GM12878 (cell line): ENCODE measurements around the gene OR10J1. TPM values are rescaled to one million over a fixed set of nuclear protein-coding genes. Genes with fewer than 3 reads are reported as not detected.

Experiments used
- ATAC-seq: fragments of 200-7000 bp; cut with Tn5 transposase; 3 replicates; pipeline ENCODE4 v1.9.1; 2020; ENCODE audit warnings: mild to moderate bottlenecking, moderate library complexity
- BruUV-seq: library from RNA; stranded (reverse); fragments of 400-500 nt; replicated peaks from 2 replicates; lab custom pipeline; 2021; lab: Mats Ljungman, UMichigan
- CTCF ChIA-PET: fragments of 300-600 bp; sonication (Branson Sonifier 250); formaldehyde crosslinking; extraction: SDS; loops from one replicate; lab custom pipeline; 2021; ENCODE audit warnings: inconsistent platforms; lab: Yijun Ruan, JAX
- POLR2A ChIA-PET: fragments of 350-600 bp; formaldehyde crosslinking; extraction: SDS; loops from one replicate; lab custom pipeline; 2021; ENCODE audit warnings: inconsistent platforms; lab: Charles Lee
- RAD21 ChIA-PET: fragments of 300-600 bp; sonication (Branson Sonifier 250); formaldehyde crosslinking; loops from one replicate; lab custom pipeline; 2023; ENCODE audit warnings: antibody characterized with exemption; ENCODE audit not compliant: unreplicated experiment; lab: Charles Lee
- SMC1A ChIA-PET: fragments of 300-600 bp; sonication (Branson Sonifier 250); formaldehyde crosslinking; loops from one replicate; lab custom pipeline; 2023; ENCODE audit not compliant: unreplicated experiment, uncharacterized antibody; lab: Charles Lee
- DNase-seq: peaks from one replicate; pipeline ENCODE4 v3.0.0-alpha.2; 2011; ENCODE audit warnings: low read depth, low spot score
- FAIRE-seq: peaks from 3 replicates; lab custom pipeline; 2011; peaks lifted over from hg19 to GRCh38; lab: Jason Lieb, UNC
- H2AFZ ChIP-seq: 2 replicates; pipeline ENCODE4 v1.6.0; 2011; ENCODE audit warnings: low read depth, low read length, control low read depth; ENCODE audit not compliant: control insufficient read depth
- H3K27ac ChIP-seq: 2 replicates; pipeline ENCODE4 v1.5.1; 2011; ENCODE audit warnings: control low read depth; ENCODE audit not compliant: control insufficient read depth, insufficient read depth
- H3K27me3 ChIP-seq, 2 experiments: replicated peaks in 1 of 2; 2 replicates each; pipeline versions ENCODE4 v1.6.0 to v1.6.1; 2011; ENCODE audit warnings: low read length in 1 of 2; ENCODE audit not compliant: control insufficient read depth in 2 of 2, insufficient read depth in 2 of 2
- H3K36me3 ChIP-seq, 2 experiments: 2 replicates each; pipeline ENCODE4 v1.5.1; 2011; ENCODE audit warnings: low read length in 1 of 2; ENCODE audit not compliant: control insufficient read depth in 2 of 2, insufficient read depth in 2 of 2
- H3K4me1 ChIP-seq: 2 replicates; pipeline ENCODE4 v1.6.1; 2011; ENCODE audit warnings: mild to moderate bottlenecking, low read length, moderate library complexity, mixed read lengths; ENCODE audit not compliant: control insufficient read depth, insufficient read depth
- H3K4me2 ChIP-seq: 2 replicates; pipeline ENCODE4 v1.6.0; 2011; ENCODE audit warnings: control low read depth; ENCODE audit not compliant: control insufficient read depth, insufficient read depth
- H3K4me3 ChIP-seq: fragments of 200-600 bp; sonication (generic); 2 replicates; pipeline ENCODE4 v1.5.1; 2016
- H3K79me2 ChIP-seq: 2 replicates; pipeline ENCODE4 v1.6.0; 2011; ENCODE audit warnings: low read length; ENCODE audit not compliant: control insufficient read depth, insufficient read depth
- H3K9ac ChIP-seq: 2 replicates; pipeline ENCODE4 v1.8.0; 2011; ENCODE audit warnings: low read length, control low read depth, mixed read lengths; ENCODE audit not compliant: control insufficient read depth, insufficient read depth
- H3K9me3 ChIP-seq: replicated peaks from 3 replicates; pipeline ENCODE4 v1.5.1; 2011; ENCODE audit warnings: mild to moderate bottlenecking, low read length; ENCODE audit not compliant: control insufficient read depth, insufficient read depth
- H4K20me1 ChIP-seq: 2 replicates; pipeline ENCODE4 v1.6.0; 2011; ENCODE audit not compliant: control insufficient read depth, insufficient read depth
- IKZF2 ChIP-seq, 2 experiments: fragments of 450-650 bp; IDR thresholded peaks; 2 replicates each; pipeline ENCODE4 v1.6.1; 2017; ENCODE audit warnings: mild to moderate bottlenecking in 2 of 2, moderate library complexity in 2 of 2
- MEF2B ChIP-seq: fragments of 450-650 bp; IDR thresholded peaks from 2 replicates; pipeline ENCODE4 v1.6.1; 2018; ENCODE audit warnings: mild to moderate bottlenecking, moderate library complexity; ENCODE audit not compliant: partially characterized antibody, poor library complexity, severe bottlenecking
- MTA3 ChIP-seq: IDR thresholded peaks from 2 replicates; pipeline ENCODE4 v1.6.1; 2012; ENCODE audit warnings: low read length, inconsistent platforms, borderline replicate concordance
- PBX3 ChIP-seq: IDR thresholded peaks from 2 replicates; pipeline ENCODE4 v1.6.1; 2011; ENCODE audit warnings: mild to moderate bottlenecking, low read depth, low read length, moderate library complexity; ENCODE audit not compliant: insufficient replicate concordance
- TCF3 ChIP-seq: IDR thresholded peaks from 2 replicates; pipeline ENCODE4 v1.6.1; 2012; ENCODE audit warnings: low read depth, mild to moderate bottlenecking, low read length, borderline replicate concordance; ENCODE audit not compliant: insufficient read depth
- ZNF622 ChIP-seq: fragments of 450-650 bp; IDR thresholded peaks from 2 replicates; pipeline ENCODE4 v1.6.1; 2017; ENCODE audit warnings: mild to moderate bottlenecking, inconsistent platforms
- ZNF687 ChIP-seq: fragments of 450-650 bp; IDR thresholded peaks from 2 replicates; pipeline ENCODE4 v1.6.1; 2017; ENCODE audit warnings: mild to moderate bottlenecking, moderate library complexity
- WGBS: methylation state at CpG from one replicate; pipeline ENCODE4 v1.1.6; 2016; ENCODE audit warnings: low lambda C conversion rate; ENCODE audit not compliant: insufficient replicate concordance, insufficient coverage; ENCODE audit errors: missing lambda C conversion rate; 5-methylcytosine and 5-hydroxymethylcytosine counted together
- in situ Hi-C: fragments of 300-500 bp; cut with MboI; formaldehyde crosslinking; loops from 9 replicates; pipeline ENCODE4 v1.14.3; 2018; ENCODE audit warnings: mixed read lengths
- intact Hi-C: fragments of 100-400 bp; cut with micrococcal nuclease; formaldehyde crosslinking; loops from one replicate; pipeline ENCODE4 v1.14.2; 2022; ENCODE audit not compliant: unreplicated experiment
- polyA plus RNA-seq, 11 experiments: library from polyadenylated mRNA; depleted of rRNA in 4 of 11; unstranded in 6 of 11; stranded (reverse) in 5 of 11; fragments of >200 nt; fragmentation: Nextera tagmentation in 4 of 11; fragmentation: Illumina TruSeq in 1 of 11; extraction: Ambion mirVana in 4 of 11; extraction: Trizol in 1 of 11; gene quantifications; 1 replicate in 1 of 11; 2 replicates in 10 of 11; pipeline versions ENCODE4 v1.2.1 to v1.2.3, GENCODE V29; 2011 to 2016; ENCODE audit warnings: inconsistent platforms in 2 of 11, missing spikeins in 2 of 11, low read depth in 1 of 11
- total RNA-seq, 4 experiments: library from RNA; depleted of rRNA in 3 of 4; stranded (reverse); fragments of >200 nt in 3 of 4; fragmentation: Illumina TruSeq in 1 of 4; extraction: Trizol in 1 of 4; gene quantifications; 2 replicates each; pipeline versions ENCODE4 v1.2.1 to v1.2.3, GENCODE V29; 2013 to 2021

OR10J1 gene
- total and polyA plus RNA-seq, 10 of the 15 experiments (the other 5 are each of a cell fraction or from before 2014, with no cell fraction given), result not detected

GRCh38 chr1:159431904-159432303, 7.6 kb upstream of the OR10J1 start, which contains the start of gene OR10J4 (continued):
- TF ChIP-seq MEF2B (no peak), ZNF622 (no peak), PBX3 (no peak), ZNF687 (no peak), TCF3 (no peak)

- ChIA-PET SMC1A (no interaction called here), RAD21 (no interaction called here), CTCF (no interaction called here), POLR2A (no interaction called here)
- H3K36me3 ChIP-seq, result no peaks in the 10 kb centered on the region
- WGBS, result 41% methylated on average over 3 of the region's 4 CpGs
- no peak for ATAC-seq
- in situ Hi-C loops, result no loop called here
- intact Hi-C loops, result no loop called here
- DNase-seq, result no peak
- FAIRE-seq, result no peak
- H3K9ac ChIP-seq, result no peak overlapping the region
- H3K4me1 ChIP-seq, result no peaks in the 10 kb centered on the region
- no peaks in the 10 kb centered on the region for H3K27me3 ChIP-seq
- no peak for TF ChIP-seq MTA3
- TF ChIP-seq IKZF2 (IDR thresholded peaks at IDR 0.05), result no peak
- no peak overlapping the region for H3K4me3 ChIP-seq
- no peaks in the 10 kb centered on the region for H4K20me1 ChIP-seq
- H3K27ac ChIP-seq, result no peak overlapping the region
- H3K79me2 ChIP-seq, result no peaks in the 10 kb centered on the region
- H2AFZ ChIP-seq, result no peak overlapping the region
- no peaks in the 10 kb centered on the region for H3K9me3 ChIP-seq
- no TSS peak for BruUV-seq
- no peak overlapping the region for H3K4me2 ChIP-seq
Measured at GRCh38 chr1:159436469-159436868, 3.1 kb upstream of the OR10J1 start.
